ENCODE results near the gene NR3C2.

The NR3C2 gene

GRCh38 chr4:148239494-148239985 lies 202.7 kb downstream of the NR3C2 start:
- TF ChIP-seq CTCF (IDR thresholded peaks at IDR 0.05; ENCODE audit: insufficient read depth, low read depth, low read length, missing control alignments): no peak
- no peak overlapping the region for H3K4me3 ChIP-seq (ENCODE audit: low read depth, low read length)
- DNase-seq (ENCODE audit: low read depth): no peak

GRCh38 chr4:148238811-148239493 lies 203.3 kb downstream of the NR3C2 start:
- TF ChIP-seq CTCF (IDR thresholded peaks at IDR 0.05; ENCODE audit: insufficient read depth, low read depth, low read length, missing control alignments): no peak
- no peak overlapping the region for H3K4me3 ChIP-seq (ENCODE audit: low read depth, low read length)
- no peak for DNase-seq (ENCODE audit: low read depth)

GRCh38 chr4:148238086-148238485 lies 204.1 kb downstream of the NR3C2 start:
- no peak for DNase-seq (ENCODE audit: low read depth)
- no peak overlapping the region for H3K4me3 ChIP-seq (ENCODE audit: low read depth, low read length)
- no peak for TF ChIP-seq CTCF (IDR thresholded peaks at IDR 0.05; ENCODE audit: insufficient read depth, low read depth, low read length, missing control alignments)

- no peak for TF ChIP-seq CTCF (IDR thresholded peaks at IDR 0.05; ENCODE audit: insufficient read depth, low read depth, low read length, missing control alignments)
- DNase-seq (ENCODE audit: low read depth): no peak
- no peak overlapping the region for H3K4me3 ChIP-seq (ENCODE audit: low read depth, low read length)
Measured at GRCh38 chr4:148235809-148236208, 206.4 kb downstream of the NR3C2 start.

GRCh38 chr4:148229798-148230197 lies 212.4 kb downstream of the NR3C2 start:
- no peak overlapping the region for H3K4me3 ChIP-seq (ENCODE audit: low read depth, low read length)
- DNase-seq (ENCODE audit: low read depth): no peak
- TF ChIP-seq CTCF (IDR thresholded peaks at IDR 0.05; ENCODE audit: insufficient read depth, low read depth, low read length, missing control alignments): no peak

- no peak for TF ChIP-seq CTCF (IDR thresholded peaks at IDR 0.05; ENCODE audit: insufficient read depth, low read depth, low read length, missing control alignments)
- no peak for DNase-seq (ENCODE audit: low read depth)
- H3K4me3 ChIP-seq (ENCODE audit: low read depth, low read length): no peak overlapping the region
Measured at GRCh38 chr4:148229028-148229427, 213.2 kb downstream of the NR3C2 start.

GRCh38 chr4:148227147-148227546 lies 215.1 kb downstream of the NR3C2 start:
- H3K4me3 ChIP-seq (ENCODE audit: low read depth, low read length): no peak overlapping the region
- TF ChIP-seq CTCF (IDR thresholded peaks at IDR 0.05; ENCODE audit: insufficient read depth, low read depth, low read length, missing control alignments): no peak
- no peak for DNase-seq (ENCODE audit: low read depth)
